Forelimb muscle (tissue), 1 donor: ENCODE measurements around the gene GRID2. TPM values are rescaled to one million over a fixed set of nuclear protein-coding genes. Genes with fewer than 3 reads are reported as not detected.
A peak's percentile ranks its signal among the peaks of the same experiment; 100 is the strongest.

ENCODE experiments used
- DNase-seq: peaks from one replicate; pipeline ENCODE4 v3.0.0-alpha.2; 2013; ENCODE audit warnings: low read depth
- polyA plus RNA-seq: library from polyadenylated mRNA; unstranded; fragments of 120-200 nt; gene quantifications from one replicate; pipeline ENCODE4 v1.2.1, GENCODE V29; 2013; ENCODE audit not compliant: insufficient read length

GRID2 gene
- polyA plus RNA-seq, 1 donor: 0.16 TPM

- DNase-seq: no peak
These were observed 218.6 kb downstream of the GRID2 start for GRCh38 chr4:92522356-92522755.

DNA sequence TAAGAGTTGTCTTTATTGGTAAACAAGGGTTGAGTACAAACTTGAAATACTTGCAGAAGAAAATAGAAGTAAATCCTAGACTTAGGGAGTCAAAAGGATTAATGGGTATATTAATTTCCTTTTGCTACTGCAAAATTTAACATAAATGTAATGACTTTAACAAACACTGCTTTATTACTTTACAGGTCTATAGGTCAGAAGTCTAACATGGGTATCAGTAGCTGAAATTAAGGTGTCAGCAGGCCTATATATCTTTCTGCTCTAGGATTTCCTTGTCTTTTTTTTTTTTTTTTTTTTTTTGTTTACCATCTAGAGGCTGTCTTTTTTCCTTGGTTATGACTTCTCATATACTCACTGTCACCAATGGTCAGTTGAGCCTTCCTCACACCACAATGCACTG is 220.4 kb downstream of the GRID2 start:
- no peak for DNase-seq

DNA sequence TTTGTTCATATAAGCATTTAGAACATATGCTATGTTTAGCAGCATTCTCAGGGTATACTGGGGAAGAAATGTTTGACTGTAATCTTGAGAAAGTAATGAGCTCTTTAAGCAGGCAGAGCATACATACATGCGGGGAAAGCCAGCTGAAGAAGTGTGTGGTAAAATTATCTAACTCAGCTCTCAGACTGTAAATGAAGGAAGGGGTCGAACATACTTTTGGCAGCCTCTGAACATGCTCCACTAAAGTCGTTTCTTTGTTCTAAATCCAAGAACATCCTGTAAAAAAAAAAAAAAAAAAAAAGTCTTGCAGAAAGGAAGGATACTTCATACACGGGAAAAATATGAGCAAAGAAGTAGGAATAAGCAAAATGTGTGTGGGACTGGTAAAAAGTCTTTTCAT is 224.8 kb downstream of the GRID2 start:
- DNase-seq: no peak

- DNase-seq: no peak
These were observed 225.7 kb downstream of the GRID2 start for GRCh38 chr4:92529510-92529909.

DNA sequence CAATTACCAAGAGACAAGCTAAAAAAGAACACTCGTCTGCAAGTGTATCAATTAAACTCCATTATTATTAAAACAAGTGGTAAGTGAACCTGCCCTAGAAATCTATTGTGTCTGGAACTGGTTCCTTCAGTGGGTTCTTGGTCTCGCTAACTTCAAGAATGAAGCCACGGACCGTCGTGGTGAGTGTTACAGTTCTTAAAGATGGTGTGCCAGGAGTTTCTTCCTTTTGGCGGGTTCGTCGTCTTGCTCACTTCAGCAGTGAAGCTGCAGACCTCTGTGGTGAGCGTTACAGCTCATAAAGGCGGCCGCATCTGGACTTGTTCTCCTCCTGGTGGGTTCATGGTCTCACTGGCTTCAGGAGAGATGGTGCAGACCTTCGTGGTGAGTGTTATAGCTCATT is 231.8 kb downstream of the GRID2 start:
- DNase-seq: no peak

DNA sequence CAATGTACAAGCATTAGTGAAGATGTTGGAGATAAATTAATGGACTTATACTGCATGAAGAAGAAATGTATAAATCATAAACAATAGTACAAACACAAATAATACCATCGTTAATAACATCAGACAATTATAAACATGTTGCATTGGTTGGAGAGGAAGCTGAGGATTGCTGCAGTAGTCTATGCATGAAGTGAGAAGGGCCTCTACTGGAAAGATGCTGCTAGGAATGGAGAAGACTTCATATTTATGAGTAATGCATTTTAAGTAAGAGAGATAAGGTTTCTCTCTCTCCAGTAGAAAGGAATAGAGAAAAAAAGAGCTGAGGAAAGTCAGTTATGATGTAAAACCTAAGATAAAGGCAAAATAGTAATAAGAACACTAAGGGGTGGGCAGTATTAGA is 247.8 kb downstream of the GRID2 start:
- no peak for DNase-seq

- DNase-seq: no peak
These were observed 262.5 kb downstream of the GRID2 start for GRCh38 chr4:92566269-92566668.

- DNase-seq: no peak
These were observed 277.1 kb downstream of the GRID2 start for GRCh38 chr4:92580816-92581215.

GRCh38 chr4:92599044-92599443 is 295.3 kb downstream of the GRID2 start:
- no peak for DNase-seq

- no peak for DNase-seq
These were observed 296.9 kb downstream of the GRID2 start for GRCh38 chr4:92600638-92601037.

- DNase-seq: no peak
These were observed 302.5 kb downstream of the GRID2 start for GRCh38 chr4:92606227-92606626.

GRCh38 chr4:92615049-92615448 is 311.3 kb downstream of the GRID2 start:
- no peak for DNase-seq

GRCh38 chr4:92618968-92619367 is 315.2 kb downstream of the GRID2 start:
- no peak for DNase-seq

DNA sequence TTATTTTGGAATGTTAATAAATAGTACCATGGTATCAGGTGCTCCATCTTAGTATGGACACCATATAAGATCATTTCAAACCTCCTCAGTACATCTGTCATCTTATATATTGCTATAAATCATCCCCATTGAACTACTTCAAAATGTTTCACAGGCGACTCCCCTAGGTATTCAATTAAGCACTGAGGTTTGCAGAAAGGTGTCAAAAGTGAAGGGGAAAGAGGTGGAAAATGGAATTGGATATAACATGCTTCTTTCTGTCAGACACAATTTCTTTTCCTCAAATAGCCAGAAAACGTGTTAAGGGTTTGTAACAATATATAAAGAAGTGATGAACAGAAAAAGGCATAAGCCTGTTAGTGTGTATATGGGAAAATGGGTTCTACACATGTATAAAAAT is 325.5 kb downstream of the GRID2 start:
- no peak for DNase-seq

- no peak for DNase-seq
These were observed 331.1 kb downstream of the GRID2 start for GRCh38 chr4:92634882-92635281.

GRCh38 chr4:92636038-92636806 is 332.5 kb downstream of the GRID2 start:
- DNase-seq: no peak

DNA sequence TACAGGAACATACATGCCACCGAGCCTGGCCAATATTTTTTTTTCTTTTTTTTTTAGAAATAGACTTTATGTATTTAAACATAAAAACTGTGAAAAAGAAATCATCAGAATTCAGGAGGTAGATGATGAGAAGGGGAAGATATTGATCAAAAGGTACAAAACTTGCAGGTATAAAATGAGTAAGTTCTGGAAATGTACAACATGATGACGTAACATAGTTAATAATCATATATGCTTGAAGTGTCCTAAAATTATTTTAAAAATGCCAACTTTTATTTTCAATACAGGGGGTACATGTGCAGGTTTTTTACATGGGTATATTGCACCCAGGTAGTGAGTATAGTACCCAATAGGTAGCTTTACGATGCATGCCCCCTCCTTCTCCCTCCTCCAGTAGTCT is 337.6 kb downstream of the GRID2 start:
- DNase-seq: no peak

GRCh38 chr4:92646826-92647225 is 343.1 kb downstream of the GRID2 start:
- no peak for DNase-seq

DNA sequence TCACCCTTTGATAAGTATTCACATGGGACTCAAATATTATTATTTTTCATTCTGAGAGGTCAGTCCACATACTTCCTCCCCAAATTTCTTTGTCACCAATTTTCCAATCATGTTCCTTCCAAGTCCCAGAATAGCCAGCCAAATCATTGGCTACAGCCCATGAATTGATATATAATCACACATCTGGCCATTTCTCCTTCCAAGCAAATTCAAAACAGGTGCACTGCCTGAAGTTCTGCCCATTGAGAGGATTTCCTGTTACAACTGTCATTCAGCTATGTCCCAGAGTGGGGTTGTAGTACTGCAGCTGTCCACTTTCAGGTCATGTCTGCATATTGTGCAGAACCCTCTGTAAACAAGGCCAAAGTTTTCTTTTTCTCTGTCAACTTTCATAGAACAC is 347.8 kb downstream of the GRID2 start:
- peak; percentile 6 for DNase-seq

DNA sequence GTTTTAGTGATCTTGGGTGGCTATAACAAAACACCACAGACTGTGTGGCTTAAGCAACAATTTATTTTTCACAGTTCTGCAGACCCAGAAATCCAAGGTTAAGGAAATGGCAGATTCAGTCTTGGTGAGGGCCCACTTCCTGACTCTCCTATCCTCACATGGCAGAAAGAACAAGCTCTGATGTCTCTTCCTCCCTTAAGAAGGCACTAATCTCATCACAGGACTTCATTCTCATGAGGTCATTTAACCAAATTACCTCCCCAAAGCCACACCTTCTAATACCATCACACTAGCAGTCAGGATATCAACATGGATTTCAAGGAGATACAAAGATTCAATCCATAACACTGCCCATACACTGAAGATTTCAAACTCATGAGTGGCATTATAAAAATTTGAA is 350.3 kb downstream of the GRID2 start:
- no peak for DNase-seq

GRCh38 chr4:92657695-92658094 is 353.9 kb downstream of the GRID2 start:
- DNase-seq: no peak

- no peak for DNase-seq
These were observed 354.6 kb downstream of the GRID2 start for GRCh38 chr4:92658318-92658717.

DNA sequence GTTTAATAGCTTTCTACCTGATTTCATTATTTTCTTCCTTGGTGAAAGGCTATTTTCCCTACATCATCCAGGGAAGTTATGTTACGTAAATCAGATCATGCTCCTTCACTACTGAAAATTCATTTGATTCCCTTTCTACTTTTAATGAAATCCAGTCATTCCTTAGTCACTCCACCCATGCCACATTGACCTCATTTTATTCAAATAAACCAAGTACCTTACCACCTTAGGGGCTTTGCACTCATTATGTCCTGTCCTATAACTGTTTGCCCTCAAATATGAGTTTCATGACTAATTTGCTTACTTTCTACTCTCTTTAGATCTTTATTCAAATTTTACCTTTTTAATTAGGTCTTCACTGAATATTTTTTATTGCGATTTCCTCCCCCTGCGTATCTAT is 374.0 kb downstream of the GRID2 start:
- no peak for DNase-seq

DNA sequence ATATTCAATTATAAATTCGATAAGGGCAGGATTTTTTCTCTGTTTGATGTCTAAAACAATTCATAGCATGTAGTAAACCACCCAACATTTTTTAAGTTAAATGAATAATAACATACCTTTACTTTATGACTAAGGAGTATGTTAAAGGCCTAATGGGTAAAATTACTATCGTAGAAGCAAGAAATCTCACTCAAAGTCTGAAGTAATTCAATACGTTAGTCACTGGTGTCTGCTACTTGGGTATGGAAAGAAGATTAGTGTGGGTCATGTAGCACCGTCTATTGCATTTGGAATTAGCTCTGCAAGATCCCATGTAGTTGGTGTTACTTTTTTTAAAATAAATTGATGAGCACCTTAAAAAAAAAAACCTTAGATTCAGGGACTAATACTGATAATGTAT is 374.5 kb downstream of the GRID2 start:
- DNase-seq: no peak
